ENCODE results near the gene ZFP62.
A peak's percentile ranks its signal among the peaks of the same experiment; 100 is the strongest.

Gene ZFP62

GRCh38 chr5:180808461-180809000, 52.5 kb downstream of the ZFP62 start:
- DNase-seq: no peak

DNA sequence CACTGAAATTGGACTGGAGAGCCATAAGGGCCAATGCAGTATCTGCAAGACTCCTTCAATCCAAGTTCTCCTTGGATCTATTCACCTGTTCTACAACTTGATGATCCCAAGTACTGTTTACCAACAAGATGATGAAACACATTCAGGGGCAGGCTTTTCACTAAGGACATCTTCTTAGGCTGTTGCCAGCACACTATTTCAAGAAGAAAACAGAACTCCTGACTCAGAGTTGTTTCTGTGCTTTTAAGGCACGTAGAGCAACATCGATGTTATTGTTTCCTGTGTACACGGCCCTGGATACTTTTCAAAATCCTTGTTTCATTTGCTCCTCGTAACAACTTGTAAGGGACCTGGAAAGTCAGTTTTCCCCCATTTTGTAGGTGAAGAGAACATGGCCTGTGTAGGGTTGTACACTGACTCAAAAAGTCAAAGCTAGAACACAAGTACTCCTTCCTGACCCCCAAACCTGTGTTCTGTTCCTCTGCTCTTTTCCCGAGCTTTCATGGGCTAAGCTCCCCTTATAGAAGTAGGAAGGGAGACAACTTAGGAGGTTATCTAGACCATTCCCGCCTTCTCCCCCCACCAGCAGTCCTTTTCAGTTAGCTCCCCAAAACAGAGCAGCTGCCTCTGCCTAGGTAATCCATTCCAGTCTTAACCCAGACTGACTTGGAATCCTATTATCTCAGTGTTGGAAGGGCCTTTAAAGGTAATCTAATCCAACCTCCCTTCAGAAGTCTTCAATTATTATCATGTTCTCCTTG, 53.2 kb downstream of the ZFP62 start:
- DNase-seq: no peak

- no peak for DNase-seq
Measured at GRCh38 chr5:180807046-180807445, 54.0 kb downstream of the ZFP62 start.

DNA sequence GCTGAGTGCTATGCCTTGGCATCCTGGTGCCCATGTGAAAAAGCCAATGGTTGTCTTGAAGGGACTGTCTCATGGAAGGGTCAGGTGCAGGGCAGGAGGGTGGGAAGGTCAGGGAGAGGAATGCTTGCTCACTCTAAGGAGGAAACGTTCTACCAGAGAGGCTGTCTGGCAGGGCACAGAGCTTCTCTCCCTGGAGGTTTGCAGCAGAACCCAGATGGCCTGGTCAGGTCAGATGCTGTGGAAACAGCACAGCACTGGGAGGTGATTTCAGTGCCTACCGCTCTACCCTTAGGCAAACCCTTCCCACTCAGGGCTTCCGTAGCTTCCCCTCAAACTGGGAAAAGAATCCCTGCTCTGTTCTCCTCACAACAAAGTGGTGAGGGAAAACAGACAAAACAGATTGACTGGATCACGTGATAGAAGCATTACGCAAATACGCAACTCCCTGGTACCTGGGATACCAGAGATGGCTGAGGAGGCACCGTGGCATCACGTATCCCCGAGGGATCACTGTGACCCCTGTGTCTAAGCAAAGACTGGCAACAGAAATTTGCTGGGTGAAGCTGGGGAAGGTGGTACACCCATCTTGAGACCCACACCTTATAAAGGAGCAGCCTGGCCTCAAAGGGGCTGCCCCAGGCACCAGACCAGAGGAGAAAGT, 54.6 kb downstream of the ZFP62 start:
- DNase-seq: no peak

- no peak for DNase-seq
Measured at GRCh38 chr5:180804129-180804618, 56.9 kb downstream of the ZFP62 start.

GRCh38 chr5:180803181-180804128, 57.6 kb downstream of the ZFP62 start:
- DNase-seq: peak; percentile 91

- peak; percentile 72 for DNase-seq
Measured at GRCh38 chr5:180802325-180803180, 58.5 kb downstream of the ZFP62 start, which contains the start of gene MGAT1. Gene MGAT1, minus strand, starts transcription at chr5:180802806. Its CDS starts 9,835 bp downstream, at chr5:180792971.

DNA sequence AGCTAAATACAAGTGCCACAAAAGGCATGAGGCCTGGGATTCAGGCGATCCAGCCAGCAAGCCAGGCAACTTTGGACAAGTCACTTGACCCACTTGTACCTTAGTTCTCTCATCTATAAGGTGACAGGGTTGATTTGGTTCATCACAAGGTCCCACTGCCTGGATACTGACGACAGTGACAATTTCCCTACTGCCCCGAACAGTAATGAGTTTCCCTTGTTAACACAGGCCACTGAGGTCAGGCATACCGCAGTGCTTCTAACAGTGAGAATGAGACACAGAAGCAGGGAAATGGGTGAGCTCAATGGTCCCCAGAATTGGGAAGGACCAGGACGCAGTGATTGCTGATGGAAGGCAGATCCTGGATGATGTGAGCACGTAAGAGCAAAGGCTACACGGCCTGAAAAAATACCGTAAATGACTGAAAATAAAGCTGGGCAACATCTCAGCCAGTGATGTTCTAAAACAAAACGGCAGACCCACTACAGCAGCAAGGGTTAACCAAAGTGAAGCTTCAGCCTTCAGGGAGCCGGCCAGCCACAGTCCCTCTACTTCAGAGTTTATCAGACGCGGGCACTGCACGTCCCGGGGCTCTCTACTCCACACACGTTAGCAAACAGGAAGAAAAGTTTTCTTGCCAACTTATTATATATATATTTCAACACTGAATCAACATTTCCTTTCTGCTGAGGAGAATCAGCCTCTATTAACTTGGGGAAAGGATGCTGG, 59.3 kb downstream of the ZFP62 start:
- DNase-seq: no peak

DNA sequence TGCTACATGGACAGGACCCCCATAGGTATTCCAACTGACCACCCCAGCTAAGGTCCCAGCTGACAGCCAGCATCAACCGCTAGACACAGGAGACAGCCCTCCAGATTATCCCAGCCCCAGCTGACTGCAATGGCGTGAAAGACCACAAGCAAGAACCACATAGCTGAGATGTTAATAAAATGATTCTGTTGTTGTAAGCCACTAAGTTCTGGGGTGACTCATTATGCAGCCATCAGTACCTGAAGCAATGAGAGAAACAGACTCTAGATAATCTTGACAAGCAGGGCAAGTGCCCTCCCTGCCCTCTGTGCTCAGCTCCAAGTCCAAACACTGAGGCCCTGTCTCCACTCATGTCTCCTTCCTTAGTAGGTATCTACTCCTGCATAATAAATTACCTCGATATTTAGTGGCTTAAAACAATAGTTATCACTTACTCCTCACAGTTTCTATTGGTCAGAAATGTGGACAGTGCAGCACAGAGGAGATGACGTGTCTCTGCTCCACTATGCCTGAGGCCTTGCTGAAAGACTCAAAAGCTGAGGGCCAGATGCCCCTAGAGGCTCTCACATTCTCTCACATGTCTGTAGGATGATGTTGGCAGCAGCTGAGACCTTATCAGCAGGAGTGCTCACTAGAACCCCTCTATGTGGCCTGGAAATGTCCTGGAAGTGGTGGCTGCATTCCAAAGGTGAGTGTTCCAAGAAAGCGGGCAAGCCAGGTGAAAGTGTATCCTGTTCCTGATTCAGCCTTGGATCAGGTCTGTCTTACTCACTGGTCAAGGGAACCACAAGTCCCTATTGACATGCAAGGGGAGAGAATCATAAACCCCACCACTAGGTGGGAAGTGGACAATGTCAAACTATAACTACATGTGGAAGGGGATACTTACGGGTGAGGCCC, 60.9 kb downstream of the ZFP62 start:
- DNase-seq: no peak

- DNase-seq: no peak
Measured at GRCh38 chr5:180799194-180799593, 61.9 kb downstream of the ZFP62 start.

DNA sequence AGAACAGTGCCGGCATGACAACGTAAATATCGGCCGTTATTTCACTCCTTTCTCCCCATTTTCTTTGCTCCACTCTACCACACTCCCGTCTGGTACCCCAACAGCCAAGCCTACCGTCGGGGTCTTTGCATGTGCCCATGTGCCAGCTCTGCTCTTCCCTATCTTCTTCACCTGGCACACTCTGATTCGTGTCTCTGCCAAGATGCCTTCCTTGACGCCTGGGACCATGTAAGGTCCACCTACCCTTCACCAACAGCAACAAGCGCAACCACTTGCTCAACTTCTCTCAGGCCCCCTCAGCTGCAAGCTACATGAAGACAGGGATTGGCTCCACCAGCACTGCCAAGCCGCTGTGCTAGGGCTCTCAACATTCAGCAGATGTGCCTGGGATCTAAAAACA, 62.9 kb downstream of the ZFP62 start:
- no peak for DNase-seq
